ENCODE data around the gene RAB29.

DNA sequence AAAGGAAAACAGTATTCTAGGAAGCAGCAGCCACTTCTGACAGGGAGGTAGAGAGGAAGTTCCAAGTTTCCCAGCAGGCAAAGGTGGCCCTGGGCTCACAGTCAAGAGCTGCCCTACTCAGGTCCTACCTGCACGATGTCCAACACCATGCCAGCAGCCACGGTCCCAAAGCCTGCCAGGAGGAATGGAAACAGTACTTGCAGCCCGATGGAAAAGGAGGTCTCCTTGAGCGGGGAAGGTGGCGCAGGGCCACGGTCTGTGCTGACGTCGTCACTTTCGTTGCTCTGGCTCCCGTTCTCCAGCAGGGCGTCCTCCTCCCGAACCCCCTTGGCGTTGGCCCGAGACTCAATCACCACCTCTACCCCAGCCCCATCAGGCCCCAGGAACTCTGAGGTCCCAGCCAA lies 34.7 kb upstream of the RAB29 start:
- no peak for TF ChIP-seq CTCF (IDR thresholded peaks at IDR 0.05; ENCODE audit: insufficient read depth, low read length)
- TF ChIP-seq, protein P1, sequence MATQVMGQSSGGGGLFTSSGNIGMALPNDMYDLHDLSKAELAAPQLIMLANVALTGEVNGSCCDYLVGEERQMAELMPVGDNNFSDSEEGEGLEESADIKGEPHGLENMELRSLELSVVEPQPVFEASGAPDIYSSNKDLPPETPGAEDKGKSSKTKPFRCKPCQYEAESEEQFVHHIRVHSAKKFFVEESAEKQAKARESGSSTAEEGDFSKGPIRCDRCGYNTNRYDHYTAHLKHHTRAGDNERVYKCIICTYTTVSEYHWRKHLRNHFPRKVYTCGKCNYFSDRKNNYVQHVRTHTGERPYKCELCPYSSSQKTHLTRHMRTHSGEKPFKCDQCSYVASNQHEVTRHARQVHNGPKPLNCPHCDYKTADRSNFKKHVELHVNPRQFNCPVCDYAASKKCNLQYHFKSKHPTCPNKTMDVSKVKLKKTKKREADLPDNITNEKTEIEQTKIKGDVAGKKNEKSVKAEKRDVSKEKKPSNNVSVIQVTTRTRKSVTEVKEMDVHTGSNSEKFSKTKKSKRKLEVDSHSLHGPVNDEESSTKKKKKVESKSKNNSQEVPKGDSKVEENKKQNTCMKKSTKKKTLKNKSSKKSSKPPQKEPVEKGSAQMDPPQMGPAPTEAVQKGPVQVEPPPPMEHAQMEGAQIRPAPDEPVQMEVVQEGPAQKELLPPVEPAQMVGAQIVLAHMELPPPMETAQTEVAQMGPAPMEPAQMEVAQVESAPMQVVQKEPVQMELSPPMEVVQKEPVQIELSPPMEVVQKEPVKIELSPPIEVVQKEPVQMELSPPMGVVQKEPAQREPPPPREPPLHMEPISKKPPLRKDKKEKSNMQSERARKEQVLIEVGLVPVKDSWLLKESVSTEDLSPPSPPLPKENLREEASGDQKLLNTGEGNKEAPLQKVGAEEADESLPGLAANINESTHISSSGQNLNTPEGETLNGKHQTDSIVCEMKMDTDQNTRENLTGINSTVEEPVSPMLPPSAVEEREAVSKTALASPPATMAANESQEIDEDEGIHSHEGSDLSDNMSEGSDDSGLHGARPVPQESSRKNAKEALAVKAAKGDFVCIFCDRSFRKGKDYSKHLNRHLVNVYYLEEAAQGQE (IDR thresholded peaks at IDR 0.05; ENCODE audit: insufficient replicate concordance, low read depth) = no peak
